GM04504 (cell line): ENCODE measurements around the gene SUDS3.
"Not testable (repeated sequence)": the region's sequence is repeated elsewhere in the genome, so short reads cannot be mapped to it uniquely, and the experiment has no call there.

Experiments used
- DNase-seq: peaks from one replicate; pipeline ENCODE4 v3.0.0-alpha.2; 2012; ENCODE audit warnings: low read depth

Gene SUDS3

DNA sequence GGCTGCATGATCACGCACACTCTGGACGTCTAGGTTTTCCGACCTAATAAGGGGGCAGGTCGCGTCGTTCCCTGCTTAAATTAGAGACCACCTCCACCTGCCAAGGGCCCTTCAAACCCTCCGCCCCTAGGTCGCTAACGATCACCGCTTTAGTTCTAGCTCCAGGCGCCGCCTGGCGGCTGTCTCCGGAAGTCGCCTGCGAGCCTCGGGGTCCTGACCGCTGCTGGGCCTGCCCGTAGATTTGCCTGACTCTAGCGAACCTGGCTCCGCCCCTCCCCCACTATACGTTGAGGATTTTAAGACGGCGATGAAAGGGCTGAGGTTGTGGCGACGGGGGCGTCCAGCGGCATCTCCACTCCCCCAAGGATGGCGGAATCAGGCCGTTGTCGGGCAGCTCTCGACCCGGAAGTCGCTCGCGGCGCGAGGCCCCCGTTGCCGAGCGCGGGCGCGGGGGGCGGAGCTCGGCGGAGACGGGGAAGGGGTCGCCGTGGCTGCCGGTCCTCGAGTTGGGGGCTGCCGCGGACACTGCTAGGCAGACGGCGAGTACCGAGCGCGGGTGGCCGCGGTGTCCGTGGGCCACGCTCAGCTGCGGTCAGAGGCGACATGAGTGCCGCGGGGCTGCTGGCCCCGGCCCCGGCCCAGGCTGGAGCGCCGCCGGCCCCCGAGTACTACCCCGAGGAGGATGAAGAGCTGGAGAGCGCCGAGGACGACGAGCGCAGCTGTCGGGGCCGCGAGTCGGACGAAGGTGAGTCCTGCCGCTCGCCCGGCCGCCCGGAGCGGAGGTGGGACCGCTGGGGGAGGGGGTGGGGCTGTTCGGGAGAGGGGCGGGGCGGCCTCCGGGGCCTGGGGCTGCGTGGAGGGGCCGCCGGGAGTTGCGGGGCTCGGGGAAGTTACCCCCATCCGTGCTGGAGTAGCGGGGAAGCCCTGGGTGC lies at the start of gene SUDS3:
TSS of gene SUDS3 (plus strand) at position 467 of the 932 bp plus-strand sequence. CDS start at position 604, 137 bp downstream.
- DNase-seq, result no peak

DNA sequence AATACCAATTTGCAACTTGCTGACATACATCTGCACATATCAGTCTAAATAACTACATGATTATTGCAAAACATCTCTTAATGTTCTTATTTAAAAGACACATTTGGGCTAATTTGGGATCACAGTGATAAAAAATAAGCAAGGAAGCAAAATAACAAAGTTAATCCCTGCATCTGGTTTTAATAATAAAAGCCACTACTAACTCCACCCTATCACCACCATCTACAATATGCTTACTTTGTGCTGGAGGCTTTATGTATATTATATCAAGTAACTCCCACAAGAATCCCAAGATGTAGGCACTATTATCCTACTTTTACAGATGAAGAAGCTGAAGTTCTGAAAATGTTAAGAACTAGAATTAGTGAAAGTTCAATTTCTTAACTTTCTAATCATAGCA lies 49.4 kb upstream of the SUDS3 start:
- DNase-seq, result no peak

DNA sequence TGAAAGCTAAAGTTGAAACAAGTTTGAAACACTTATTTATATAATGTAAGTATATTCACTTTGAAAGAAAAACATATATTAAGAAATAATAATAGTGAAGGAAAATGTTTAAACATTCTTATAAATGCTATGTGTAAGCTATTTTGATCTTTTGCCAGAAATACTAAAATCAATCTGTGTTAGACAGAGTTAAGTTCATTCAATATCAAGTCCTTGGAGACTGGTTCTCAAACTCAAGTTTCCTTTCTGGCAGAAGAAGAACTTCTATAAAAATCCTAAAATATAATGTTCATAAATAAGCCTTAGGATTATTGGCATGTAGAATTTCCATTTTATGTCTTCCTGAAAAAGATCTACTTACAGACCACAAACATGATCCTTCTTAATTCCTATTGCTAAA lies 49.0 kb upstream of the SUDS3 start:
- no peak for DNase-seq

GRCh38 chr12:118328486-118329330 lies 47.6 kb upstream of the SUDS3 start:
- DNase-seq, result no peak

DNA sequence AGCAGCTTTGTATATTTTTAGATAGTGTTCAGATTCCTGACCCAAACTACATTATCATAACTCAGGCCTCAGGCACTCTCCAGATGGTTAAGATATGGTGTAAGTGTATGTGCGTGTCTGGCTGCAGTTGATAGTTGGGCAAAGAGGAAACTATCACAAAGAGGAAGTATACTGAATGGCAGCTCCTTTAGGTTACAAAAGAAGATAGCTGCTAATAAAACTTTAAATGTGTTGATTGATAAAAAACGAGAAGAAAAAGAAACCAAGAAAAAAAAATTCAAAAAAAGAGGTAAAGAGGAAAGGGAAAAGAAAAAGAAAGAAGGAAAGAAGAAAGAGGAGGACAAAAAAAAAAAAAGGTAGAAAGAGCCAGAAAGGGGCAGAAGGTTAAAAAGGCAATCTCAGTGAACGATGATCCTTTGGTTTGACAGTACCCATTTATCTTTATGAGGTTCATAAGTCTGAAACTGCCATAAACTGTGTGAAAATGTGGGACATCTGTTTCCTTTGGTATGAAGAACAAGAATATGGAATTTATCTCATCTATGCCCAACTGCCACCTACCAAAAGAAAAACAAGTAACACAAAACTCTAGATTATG lies 45.8 kb upstream of the SUDS3 start:
- no peak for DNase-seq

DNA sequence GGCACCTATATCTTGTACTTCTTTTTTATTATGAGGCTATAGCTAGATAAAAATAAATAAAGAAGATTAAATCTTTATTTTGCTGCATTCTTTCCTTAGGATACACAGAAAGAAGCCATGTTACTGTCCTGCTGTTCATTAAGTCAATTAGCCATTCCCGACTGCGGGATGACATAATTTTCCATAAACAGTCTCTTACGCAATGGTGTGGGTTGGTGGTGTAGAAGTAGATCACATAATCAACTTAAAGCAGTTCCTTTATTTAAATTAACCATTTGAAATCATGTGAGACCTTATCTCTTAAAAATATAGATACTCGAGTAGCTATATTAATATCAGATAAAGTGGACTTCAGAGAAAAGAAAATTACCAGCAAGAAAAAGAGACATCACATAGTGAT lies 43.8 kb upstream of the SUDS3 start:
- DNase-seq, result no peak

GRCh38 chr12:118334241-118334640 lies 42.1 kb upstream of the SUDS3 start:
- no peak for DNase-seq

- no peak for DNase-seq
Measured at GRCh38 chr12:118334939-118335567, 41.3 kb upstream of the SUDS3 start.

DNA sequence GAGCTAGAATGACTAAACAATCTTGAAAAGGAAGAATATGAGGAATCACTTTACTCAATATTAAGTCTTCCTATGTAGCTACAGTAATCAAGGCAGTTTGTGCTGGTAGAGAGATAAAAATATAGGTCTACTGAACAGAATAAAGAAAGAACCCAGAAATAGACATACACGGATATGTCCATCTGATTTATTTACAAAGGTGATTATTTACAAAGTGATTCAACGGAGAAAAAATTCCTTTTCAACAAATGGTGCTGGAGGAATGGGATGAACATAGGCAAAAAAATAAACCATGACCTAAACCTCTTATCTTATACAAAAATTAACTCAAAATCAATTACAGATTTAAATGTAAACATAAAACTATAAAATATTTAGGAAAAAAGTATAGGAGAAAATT lies 40.2 kb upstream of the SUDS3 start:
- no peak for DNase-seq

GRCh38 chr12:118337194-118337838 lies 39.0 kb upstream of the SUDS3 start:
- DNase-seq, result no peak

GRCh38 chr12:118342090-118342489 lies 34.3 kb upstream of the SUDS3 start:
- no peak for DNase-seq

DNA sequence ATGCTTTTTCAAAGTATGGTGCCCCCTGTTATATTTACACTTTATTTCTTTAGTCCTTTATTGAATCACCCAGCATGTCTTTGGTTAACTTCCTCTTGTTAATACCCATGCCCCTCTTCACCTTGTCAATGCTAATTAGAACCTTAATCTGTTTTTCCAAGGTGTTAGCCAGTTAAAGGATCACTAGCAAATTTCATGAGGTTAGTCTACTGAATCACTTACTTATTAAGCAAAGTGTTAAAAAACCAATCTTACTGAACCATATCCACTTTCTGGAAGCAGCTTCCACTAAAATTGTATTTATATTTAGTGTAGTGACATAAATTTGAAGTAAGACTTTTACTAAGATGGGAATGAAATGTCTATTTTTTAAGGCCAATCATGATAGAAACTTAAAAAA lies 31.5 kb upstream of the SUDS3 start:
- DNase-seq, result no peak

GRCh38 chr12:118345355-118345754 lies 31.0 kb upstream of the SUDS3 start:
- DNase-seq, result no peak

DNA sequence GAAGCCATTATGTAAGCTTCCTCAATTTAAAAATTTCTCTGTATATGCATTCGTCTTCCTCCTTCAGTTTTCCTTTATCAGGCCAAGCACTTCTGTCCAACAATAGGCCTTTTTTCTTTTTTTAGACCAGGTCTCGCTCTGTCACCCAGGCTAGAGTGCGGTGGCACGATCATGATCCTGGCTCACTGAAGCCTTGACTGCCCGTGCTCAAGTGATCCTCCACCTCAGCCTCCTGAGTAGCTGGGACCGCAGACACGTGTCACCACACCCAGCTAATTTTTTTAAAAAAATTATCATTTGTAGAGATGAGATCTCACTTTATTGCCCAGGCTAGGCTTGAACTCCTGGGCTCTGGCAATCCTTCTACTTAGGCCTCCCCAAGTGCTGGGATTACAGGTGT lies 29.5 kb upstream of the SUDS3 start:
- DNase-seq, result no peak

DNA sequence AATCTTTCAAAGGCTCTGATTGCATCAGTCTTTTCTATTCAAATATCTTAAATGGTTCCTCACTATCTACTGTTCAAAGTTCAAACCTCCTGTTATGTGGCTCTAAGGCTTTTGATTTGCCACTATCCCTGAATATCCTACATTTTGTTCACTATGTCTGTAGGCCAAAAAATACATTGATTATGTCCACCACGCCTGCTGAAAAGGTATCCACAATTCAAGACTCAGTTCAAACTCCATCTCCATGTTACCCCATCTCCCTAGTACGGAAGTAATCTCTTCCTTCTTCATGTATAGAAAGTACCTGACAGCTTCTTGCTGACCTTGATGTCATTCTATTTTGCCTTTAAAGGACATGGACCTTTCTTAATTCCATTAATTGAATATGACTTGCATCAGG lies 28.4 kb upstream of the SUDS3 start:
- no peak for DNase-seq

- DNase-seq, result no peak
Measured at GRCh38 chr12:118350908-118351559, 25.3 kb upstream of the SUDS3 start.

DNA sequence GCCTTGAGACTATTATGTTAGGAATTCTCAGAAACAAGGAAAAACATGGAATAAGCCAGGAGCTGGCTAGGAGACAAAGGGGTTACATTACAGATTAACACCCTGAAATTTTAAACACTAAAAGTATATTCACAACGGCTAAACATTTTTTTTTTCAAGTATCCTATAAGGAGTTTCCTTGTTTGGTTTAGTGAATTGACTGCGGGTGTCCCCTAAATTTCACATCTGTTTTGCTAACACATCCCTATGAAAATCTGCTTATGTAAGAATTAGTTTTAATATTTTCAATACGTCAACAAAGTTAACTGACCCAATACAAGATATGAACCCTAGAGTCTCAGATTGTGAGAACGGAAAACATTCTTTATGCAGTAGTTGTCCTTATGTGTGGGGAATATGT lies 22.6 kb upstream of the SUDS3 start:
- no peak for DNase-seq

DNA sequence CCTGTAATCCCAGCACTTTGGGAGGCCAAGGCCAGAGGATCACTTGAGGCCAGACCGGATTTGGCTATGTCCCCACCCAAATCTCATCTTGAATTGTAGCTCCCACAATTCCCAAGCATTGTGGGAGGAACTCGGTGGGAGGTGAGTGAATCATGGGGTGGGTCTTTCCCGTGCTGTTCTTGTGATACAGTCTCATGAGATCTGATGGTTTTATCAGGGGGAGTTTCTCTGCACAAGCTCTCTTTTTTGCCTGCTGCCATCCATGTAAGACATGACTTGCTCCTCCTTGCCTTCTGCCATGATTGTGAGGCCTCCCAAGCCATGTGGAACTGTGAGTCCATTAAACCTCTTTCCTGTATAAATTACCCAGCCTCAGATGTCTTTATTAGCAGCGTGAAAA lies 21.9 kb upstream of the SUDS3 start:
- not testable (repeated sequence) for DNase-seq

GRCh38 chr12:118354903-118355302 lies 21.5 kb upstream of the SUDS3 start:
- no peak for DNase-seq

DNA sequence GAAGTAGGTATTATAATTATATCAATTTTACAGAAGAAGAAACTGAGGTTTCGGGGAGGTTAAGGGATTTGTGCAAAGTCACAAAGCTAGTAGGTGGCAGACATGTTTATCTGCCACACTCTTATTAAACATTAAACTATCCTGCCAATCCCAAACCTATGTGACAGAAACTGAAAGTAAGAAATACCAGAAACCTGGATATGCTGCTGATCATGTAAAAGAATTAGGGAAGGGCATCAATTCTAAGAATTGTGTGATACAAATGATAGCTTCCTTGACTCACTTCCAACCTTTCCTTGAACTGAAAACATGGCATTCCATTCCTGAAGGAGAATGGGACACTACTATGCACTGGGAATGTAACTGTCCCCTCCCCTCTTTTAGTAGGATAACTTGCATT lies 20.5 kb upstream of the SUDS3 start:
- DNase-seq, result no peak

GRCh38 chr12:118356809-118357256 lies 19.5 kb upstream of the SUDS3 start:
- DNase-seq, result peak; percentile 68
